ENCODE measurements around the gene RTN4R.

Gene RTN4R

GRCh38 chr22:20226760-20227350 is 41.3 kb downstream of the RTN4R start:
- DNase-seq = no peak

GRCh38 chr22:20226077-20226716 is 41.9 kb downstream of the RTN4R start:
- no peak for DNase-seq

DNA sequence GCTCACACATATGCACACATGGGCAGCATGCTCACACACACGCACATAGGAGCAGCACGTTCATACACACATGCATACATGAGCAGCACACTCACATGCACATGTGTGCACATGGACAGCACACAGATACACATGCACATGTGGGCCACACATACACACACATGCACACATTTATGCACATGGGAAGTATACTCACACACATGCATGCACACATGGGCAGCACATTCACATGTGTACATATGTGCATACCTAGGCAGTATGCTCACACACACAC is 42.5 kb downstream of the RTN4R start:
- DNase-seq = no peak

DNA sequence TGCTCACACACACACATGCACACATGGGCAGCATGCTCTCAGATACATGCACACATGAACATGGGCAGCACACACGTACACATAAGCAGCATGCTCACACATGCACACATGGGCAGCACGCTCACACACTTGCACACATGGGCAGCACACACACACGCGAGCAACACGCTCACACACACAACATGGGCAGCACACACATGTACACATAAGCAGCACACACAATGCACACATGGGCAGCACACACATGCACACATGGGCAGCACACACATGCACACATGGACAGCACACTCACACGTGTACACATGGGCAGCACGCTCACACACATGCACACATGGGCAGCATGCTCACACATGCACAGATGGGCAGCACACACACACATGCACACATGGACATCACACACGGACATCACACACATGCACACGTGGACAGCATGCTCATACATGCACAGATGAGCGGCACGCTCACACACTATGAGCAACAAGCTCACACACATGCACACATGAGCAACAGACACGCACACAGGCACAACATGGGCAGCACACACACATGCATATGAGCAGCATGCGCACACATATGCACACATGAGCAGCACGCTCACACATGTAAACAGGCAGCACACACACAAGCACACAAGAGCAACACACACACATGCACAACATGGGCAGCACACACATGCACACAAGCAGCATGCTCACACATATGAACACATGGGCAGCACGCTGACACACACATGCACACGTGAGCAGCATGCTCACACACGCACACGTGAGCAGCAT is 43.0 kb downstream of the RTN4R start:
- no peak for DNase-seq

- no peak for DNase-seq
Observed at GRCh38 chr22:20224256-20224626, 43.9 kb downstream of the RTN4R start.

GRCh38 chr22:20223421-20224255 is 44.5 kb downstream of the RTN4R start:
- no peak for DNase-seq

GRCh38 chr22:20222764-20223420 is 45.2 kb downstream of the RTN4R start:
- no peak for DNase-seq

GRCh38 chr22:20221421-20222340 is 46.4 kb downstream of the RTN4R start:
- no peak for DNase-seq

GRCh38 chr22:20220629-20221026 is 47.5 kb downstream of the RTN4R start:
- DNase-seq = no peak

DNA sequence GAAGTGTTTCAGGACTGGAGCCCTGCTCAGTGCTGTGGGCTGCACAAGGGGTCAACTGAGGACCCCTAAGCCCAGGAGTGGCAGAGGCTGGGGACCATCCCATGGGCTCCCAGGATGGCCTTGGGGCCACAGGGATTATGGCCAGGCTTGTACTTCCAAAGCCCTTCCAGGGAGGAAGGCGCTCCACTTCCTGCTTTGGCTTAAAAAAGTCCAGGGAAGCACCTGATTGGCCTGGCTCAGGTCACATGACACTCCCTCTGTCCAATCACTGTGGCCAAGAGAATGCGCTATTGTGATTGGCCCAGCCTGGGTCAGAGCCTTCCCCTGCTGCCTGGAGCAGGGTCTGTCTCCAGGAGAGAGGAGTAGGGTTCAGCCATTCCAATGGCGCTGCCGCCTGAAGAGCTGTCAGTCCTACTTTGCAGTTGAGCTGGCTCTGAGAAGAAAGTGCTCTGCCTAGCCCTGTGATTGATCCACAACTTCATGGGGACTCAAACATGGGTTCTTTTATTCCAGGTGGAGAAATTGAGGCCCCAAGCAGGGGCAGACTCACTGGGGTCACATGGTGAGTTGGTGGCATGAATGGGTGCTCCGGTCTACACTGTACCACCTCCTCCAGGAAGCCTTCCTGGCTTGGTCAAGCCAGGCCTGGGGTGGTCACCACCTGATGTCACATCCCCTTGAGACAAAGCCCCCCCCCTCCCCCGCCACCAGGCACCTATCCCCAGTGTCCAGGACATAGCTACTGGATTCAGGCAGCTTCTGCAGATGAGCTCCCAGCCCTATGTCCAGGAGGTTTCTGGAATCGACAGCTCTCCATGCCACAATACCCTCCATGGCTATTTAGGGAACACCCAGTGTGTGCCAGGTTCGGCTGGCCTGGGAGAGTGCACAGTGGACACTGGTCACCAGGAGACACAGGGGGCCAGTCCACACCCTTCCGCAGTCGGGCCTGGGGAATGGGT is 48.2 kb downstream of the RTN4R start:
- no peak for DNase-seq

- no peak for DNase-seq
Observed at GRCh38 chr22:20218987-20219386, 49.1 kb downstream of the RTN4R start.

- no peak for DNase-seq
Observed at GRCh38 chr22:20218326-20218872, 49.7 kb downstream of the RTN4R start.

DNA sequence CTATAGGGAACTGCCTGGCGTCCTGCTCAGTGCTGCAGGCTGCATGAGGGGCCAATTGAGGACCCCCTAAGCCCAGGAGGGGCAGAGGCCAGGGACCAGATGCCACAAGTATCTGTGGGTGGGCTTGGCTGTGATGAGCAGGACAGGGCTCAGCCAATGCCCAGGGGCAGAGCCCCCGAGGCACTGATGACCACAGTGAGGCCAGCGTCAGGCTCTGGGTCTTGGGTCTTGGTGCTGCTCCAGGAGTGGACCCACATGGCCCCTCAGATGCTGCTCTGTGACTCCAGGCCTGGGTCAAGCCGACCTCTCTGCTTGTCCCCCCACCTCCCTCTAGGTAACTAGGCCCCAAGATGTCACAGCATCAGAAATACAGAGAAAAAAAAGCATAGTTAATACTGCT is 50.6 kb downstream of the RTN4R start:
- DNase-seq = no peak

- no peak for DNase-seq
Observed at GRCh38 chr22:20216863-20217499, 51.1 kb downstream of the RTN4R start.

DNA sequence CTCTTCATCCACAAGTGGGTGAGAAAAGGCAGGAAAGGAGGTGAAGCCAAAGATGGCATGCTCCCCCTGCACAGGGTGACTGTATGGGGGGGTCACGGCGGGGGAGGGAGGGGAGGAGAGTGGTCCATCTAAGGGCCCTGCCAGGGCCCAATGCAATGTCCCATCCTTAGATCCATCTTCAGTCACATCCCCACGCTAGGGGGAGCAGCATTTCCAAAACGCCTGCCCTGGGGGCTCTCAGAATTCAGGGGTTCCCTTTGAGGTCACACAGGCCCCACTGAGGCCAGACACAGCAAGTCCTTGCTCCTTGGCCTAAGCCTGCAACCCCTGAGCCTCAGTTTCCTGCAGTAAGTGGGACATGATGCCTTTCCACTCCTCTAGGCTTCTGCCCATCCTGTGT is 52.4 kb downstream of the RTN4R start:
- DNase-seq = no peak

DNA sequence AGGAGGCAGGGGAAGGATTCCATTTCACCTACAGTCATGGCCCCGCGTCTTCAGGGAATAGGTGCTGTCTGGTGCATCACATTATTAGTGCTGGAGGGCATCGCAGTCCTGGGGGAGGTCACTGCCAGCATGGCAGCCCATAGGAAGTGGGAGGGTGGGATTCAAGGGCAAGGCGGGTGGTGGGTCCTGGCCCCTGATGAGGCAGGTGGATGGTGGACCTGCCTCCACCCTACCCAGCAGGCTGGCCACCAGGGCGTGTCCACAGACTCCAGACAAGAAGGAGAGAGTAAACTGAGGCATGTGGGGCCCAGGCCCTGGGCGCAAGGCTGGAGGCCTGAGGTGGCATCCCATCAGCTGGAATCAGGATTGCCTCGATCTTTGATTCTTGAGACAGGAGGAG is 53.3 kb downstream of the RTN4R start:
- DNase-seq = no peak

DNA sequence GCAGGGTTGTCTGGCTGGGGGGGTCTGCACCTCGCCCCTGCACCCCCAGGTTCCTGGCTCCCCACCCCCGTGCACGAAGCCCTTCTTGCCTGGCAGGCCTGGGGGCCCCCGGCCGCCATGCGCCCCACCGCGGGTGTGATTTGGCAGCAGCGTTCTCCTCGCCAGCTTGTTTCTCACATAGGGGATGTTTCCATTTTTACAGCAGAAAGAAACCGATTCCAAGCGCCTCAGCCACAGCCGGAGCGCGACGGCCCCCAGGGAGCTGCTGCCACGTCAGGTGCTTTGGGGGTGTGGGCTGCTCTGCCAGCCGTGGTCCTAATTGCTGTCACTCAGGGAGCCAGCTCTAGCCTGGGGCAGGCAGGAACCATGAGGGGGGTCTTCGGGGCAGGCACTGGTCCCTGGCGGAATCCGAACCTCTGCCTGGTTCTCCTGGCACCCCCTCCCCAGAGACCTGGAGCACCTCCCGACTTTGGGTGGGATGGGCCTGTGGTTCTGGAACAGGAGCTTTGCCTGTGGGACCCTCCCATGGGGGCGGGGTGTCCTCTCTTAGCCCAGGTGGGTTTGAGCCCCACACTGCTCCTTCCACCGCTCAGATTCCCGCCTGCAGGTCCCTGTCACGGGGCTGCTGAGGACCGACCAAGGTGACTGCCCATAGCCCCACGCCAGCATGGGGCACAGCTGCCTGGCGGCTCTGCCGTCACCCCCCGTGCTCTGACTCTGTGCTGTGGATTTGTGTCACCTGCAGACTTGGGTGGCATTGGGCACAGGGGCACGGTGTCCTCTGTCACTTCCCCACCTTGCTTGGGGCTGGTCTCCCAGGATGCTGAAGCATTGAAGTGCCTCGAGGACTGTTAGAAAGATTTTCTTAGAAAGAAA is 54.0 kb downstream of the RTN4R start:
- no peak for DNase-seq

DNA sequence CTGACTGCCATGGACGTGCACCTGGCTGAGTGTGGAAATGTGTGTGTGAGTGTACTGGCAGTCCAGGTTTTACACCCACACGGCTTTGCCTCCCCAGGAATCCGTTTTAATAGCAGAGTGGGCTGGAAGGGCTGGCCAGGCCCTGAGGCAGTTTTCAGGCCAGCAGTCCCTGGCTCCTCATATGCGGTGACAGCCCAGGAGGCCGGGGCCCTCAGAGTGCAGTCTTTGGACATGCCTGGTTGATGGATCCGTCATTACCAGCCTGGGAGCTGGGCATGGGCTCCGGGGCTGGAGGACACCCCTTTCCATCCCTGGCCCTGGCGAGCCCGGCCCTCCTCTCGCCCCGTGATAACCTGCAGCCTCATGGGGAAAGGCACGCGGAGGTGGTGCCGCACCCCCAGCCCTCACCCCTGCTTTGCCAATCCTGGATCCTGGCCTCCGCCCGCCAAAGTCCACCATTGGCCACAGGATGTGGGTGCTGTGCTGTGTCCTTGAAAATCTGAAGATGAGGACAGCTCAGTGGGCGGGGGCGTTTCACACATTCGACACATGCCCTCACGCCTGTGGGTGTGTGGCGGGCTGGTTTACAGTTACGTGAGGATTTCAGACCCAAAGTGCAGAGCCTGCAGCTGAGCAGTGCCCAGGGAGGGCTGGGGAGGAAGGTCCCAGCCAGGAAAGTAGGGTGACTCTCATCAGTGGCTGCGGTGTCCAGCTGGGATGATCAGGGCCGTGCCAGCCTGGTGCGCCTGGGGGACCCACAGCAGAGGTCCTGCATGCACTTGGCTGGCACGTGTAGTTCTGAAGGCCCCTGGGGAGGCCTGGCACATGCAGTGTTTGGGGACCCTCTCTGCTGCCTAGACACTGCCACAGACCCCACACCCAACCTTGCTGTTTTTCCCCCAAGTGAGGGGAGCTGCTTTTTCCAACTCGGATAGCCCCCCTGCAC is 55.1 kb downstream of the RTN4R start:
- DNase-seq = no peak

All from CD4-positive, alpha-beta T cell treated with Interleukin-1 beta for 1 hour (primary cell).